Activated effector memory CD4-positive, alpha-beta T cell treated with anti-CD3 and anti-CD28 coated beads, Interleukin-2, amount 50 U/mL, for 16 hours (primary cell): ENCODE measurements around the gene HLA-DQB1.
"Not testable (repeated sequence)": the region's sequence is repeated elsewhere in the genome, so short reads cannot be mapped to it uniquely, and the experiment has no call there.

Source experiments
- DNase-seq: peaks from one replicate; pipeline ENCODE4 v3.0.0-alpha.2; 2020

Gene HLA-DQB1

GRCh38 chr6:32659856-32660595 is 6.4 kb downstream of the HLA-DQB1 start:
- DNase-seq, result no peak

- DNase-seq, result no peak
These were observed 8.1 kb downstream of the HLA-DQB1 start for GRCh38 chr6:32658268-32658897.

GRCh38 chr6:32657819-32658218 is 8.6 kb downstream of the HLA-DQB1 start:
- DNase-seq, result not testable (repeated sequence)

GRCh38 chr6:32657329-32657728 is 9.1 kb downstream of the HLA-DQB1 start:
- DNase-seq, result not testable (repeated sequence)

GRCh38 chr6:32655203-32655710 is 11.2 kb downstream of the HLA-DQB1 start:
- DNase-seq, result no peak

GRCh38 chr6:32645047-32645703 is 21.3 kb downstream of the HLA-DQB1 start:
- DNase-seq, result no peak

GRCh38 chr6:32643904-32644303 is 22.6 kb downstream of the HLA-DQB1 start:
- no peak for DNase-seq

- DNase-seq, result no peak
These were observed 23.7 kb downstream of the HLA-DQB1 start for GRCh38 chr6:32642720-32643106.

- not testable (repeated sequence) for DNase-seq
These were observed 24.4 kb downstream of the HLA-DQB1 start for GRCh38 chr6:32641785-32642719.

GRCh38 chr6:32641122-32641521 is 25.3 kb downstream of the HLA-DQB1 start:
- no peak for DNase-seq

- DNase-seq, result no peak
These were observed 26.7 kb downstream of the HLA-DQB1 start for GRCh38 chr6:32639440-32640394.

- no peak for DNase-seq
These were observed 27.8 kb downstream of the HLA-DQB1 start for GRCh38 chr6:32638532-32639219.

GRCh38 chr6:32637883-32638282 is 28.6 kb downstream of the HLA-DQB1 start:
- no peak for DNase-seq

GRCh38 chr6:32637219-32637880 is 29.1 kb downstream of the HLA-DQB1 start, which contains the start of gene HLA-DQA1:
HLA-DQA1 (plus strand) TSS chr6:32637406; CDS start chr6:32637459, 53 bp downstream.
- DNase-seq, result no peak

- no peak for DNase-seq
These were observed 30.8 kb downstream of the HLA-DQB1 start for GRCh38 chr6:32635526-32636123.

- DNase-seq, result not testable (repeated sequence)
These were observed 36.7 kb downstream of the HLA-DQB1 start for GRCh38 chr6:32629793-32630192.

- DNase-seq, result peak; percentile 66
These were observed 38.6 kb downstream of the HLA-DQB1 start for GRCh38 chr6:32627831-32628230.

GRCh38 chr6:32627249-32627648 is 39.2 kb downstream of the HLA-DQB1 start:
- DNase-seq, result no peak

- no peak for DNase-seq
These were observed 41.3 kb downstream of the HLA-DQB1 start for GRCh38 chr6:32625137-32625536.

GRCh38 chr6:32624565-32624964 is 41.9 kb downstream of the HLA-DQB1 start:
- DNase-seq, result no peak
